Muscle layer of duodenum (tissue), 2 donors: ENCODE data around the gene USB1.
"Not testable (repeated sequence)": the region's sequence is repeated elsewhere in the genome, so short reads cannot be mapped to it uniquely, and the experiment has no call there.

Source experiments
- H3K27ac ChIP-seq: one replicate; pipeline ENCODE4 v1.7.0; 2013; ENCODE audit warnings: mild to moderate bottlenecking, low read length
- H3K27me3 ChIP-seq: one replicate; pipeline ENCODE4 v1.7.0; 2013; ENCODE audit warnings: low read depth, mild to moderate bottlenecking, control low read depth, low read length
- H3K36me3 ChIP-seq, 2 donors: one replicate each; pipeline ENCODE4 v1.7.0; 2013; ENCODE audit warnings: low read length in 2 of 2, control low read depth in 1 of 2, mild to moderate bottlenecking in 1 of 2; ENCODE audit not compliant: insufficient read depth in 2 of 2, control insufficient read depth in 1 of 2
- H3K4me1 ChIP-seq, 2 donors: one replicate each; pipeline ENCODE4 v1.7.0; 2013; ENCODE audit warnings: low read length in 2 of 2, mild to moderate bottlenecking in 2 of 2, control low read depth in 1 of 2, moderate library complexity in 1 of 2; ENCODE audit not compliant: insufficient read depth in 2 of 2, control insufficient read depth in 1 of 2
- H3K4me3 ChIP-seq, 2 donors: one replicate each; pipeline ENCODE4 v1.7.0; 2013; ENCODE audit warnings: low read length in 2 of 2, low read depth in 1 of 2, mild to moderate bottlenecking in 1 of 2
- H3K9me3 ChIP-seq, 2 donors: one replicate each; pipeline ENCODE4 v1.7.0; 2013; ENCODE audit warnings: low read length in 2 of 2, control low read depth in 1 of 2, mild to moderate bottlenecking in 1 of 2; ENCODE audit not compliant: control insufficient read depth in 1 of 2
- donor health status: healthy.

Gene USB1

GRCh38 chr16:57970970-57971369 lies 30.2 kb upstream of the USB1 start, which contains the start of gene CNGB1:
CNGB1 (minus strand) TSS chr16:57971128; CDS start chr16:57967286, 3,842 bp downstream.
- Histone ChIP-seq H3K9me3 (no peaks in the 10 kb centered on the region), H3K27ac (no peak within 1 kb of the TSS), H3K36me3 (no peaks in the 10 kb centered on the region), H3K4me1 (peaks cover 0 to 1% of the 10 kb centered on the region in 2 donors), H3K27me3 (no peaks in the 10 kb centered on the region), H3K4me3 (no peak within 1 kb of the TSS)

GRCh38 chr16:57971848-57972247 lies 29.4 kb upstream of the USB1 start:
- Histone ChIP-seq H3K9me3 (no peaks in the 10 kb centered on the region), H3K36me3 (no peaks in the 10 kb centered on the region), H3K4me1 (peaks cover 0 to 9% of the 10 kb centered on the region in 2 donors), H3K27me3 (no peaks in the 10 kb centered on the region), H3K4me3 (no peak overlapping the region), H3K27ac (no peak overlapping the region)

- H3K36me3 ChIP-seq: no peaks in the 10 kb centered on the region
- H3K4me1 ChIP-seq: peaks cover 0 to 9% of the 10 kb centered on the region in 2 donors
- no peaks in the 10 kb centered on the region for H3K9me3 ChIP-seq
- no peak overlapping the region for H3K27ac ChIP-seq
- H3K4me3 ChIP-seq: no peak overlapping the region
- H3K27me3 ChIP-seq: no peaks in the 10 kb centered on the region
Observed at GRCh38 chr16:57972306-57972705, 28.9 kb upstream of the USB1 start.

- Histone ChIP-seq H3K4me3 (no peak overlapping the region), H3K27ac (no peak overlapping the region), H3K36me3 (no peaks in the 10 kb centered on the region), H3K9me3 (no peaks in the 10 kb centered on the region), H3K27me3 (no peaks in the 10 kb centered on the region), H3K4me1 (peaks cover 0 to 9% of the 10 kb centered on the region in 2 donors)
Observed at GRCh38 chr16:57976331-57976796, 24.8 kb upstream of the USB1 start.

- Histone ChIP-seq H3K9me3 (no peaks in the 10 kb centered on the region), H3K4me1 (peaks cover 0 to 9% of the 10 kb centered on the region in 2 donors), H3K27me3 (no peaks in the 10 kb centered on the region), H3K27ac (no peak overlapping the region), H3K4me3 (no peak overlapping the region), H3K36me3 (no peaks in the 10 kb centered on the region)
Observed at GRCh38 chr16:57977418-57978069, 23.7 kb upstream of the USB1 start.

GRCh38 chr16:57978070-57978465 lies 23.1 kb upstream of the USB1 start:
- H3K36me3 ChIP-seq, H3K4me1 ChIP-seq, H3K9me3 ChIP-seq, H3K27ac ChIP-seq, H3K4me3 ChIP-seq, H3K27me3 ChIP-seq: not testable (repeated sequence)

GRCh38 chr16:57979006-57979585 lies 22.1 kb upstream of the USB1 start:
- Histone ChIP-seq H3K27ac (no peak overlapping the region), H3K4me1 (peaks cover 0 to 9% of the 10 kb centered on the region in 2 donors), H3K4me3 (no peak overlapping the region), H3K36me3 (no peaks in the 10 kb centered on the region), H3K9me3 (no peaks in the 10 kb centered on the region), H3K27me3 (no peaks in the 10 kb centered on the region)

GRCh38 chr16:57981636-57982035 lies 19.6 kb upstream of the USB1 start:
- H3K36me3 ChIP-seq: no peaks in the 10 kb centered on the region
- H3K9me3 ChIP-seq: no peaks in the 10 kb centered on the region
- no peak overlapping the region for H3K4me3 ChIP-seq
- no peak overlapping the region for H3K27ac ChIP-seq
- no peaks in the 10 kb centered on the region for H3K27me3 ChIP-seq
- peaks cover 0 to 11% of the 10 kb centered on the region in 2 donors for H3K4me1 ChIP-seq

- Histone ChIP-seq H3K27me3 (no peaks in the 10 kb centered on the region), H3K9me3 (no peaks in the 10 kb centered on the region), H3K4me3 (no peak overlapping the region), H3K36me3 (no peaks in the 10 kb centered on the region), H3K4me1 (peaks cover 0 to 10% of the 10 kb centered on the region in 2 donors), H3K27ac (no peak overlapping the region)
Observed at GRCh38 chr16:57982385-57982784, 18.8 kb upstream of the USB1 start.

GRCh38 chr16:57984443-57985203 lies 16.6 kb upstream of the USB1 start:
- Histone ChIP-seq H3K4me3 (peak overlapping the region; percentile 42 to 60), H3K36me3 (no peaks in the 10 kb centered on the region), H3K4me1 (peaks cover 0 to 10% of the 10 kb centered on the region in 2 donors), H3K27me3 (no peaks in the 10 kb centered on the region), H3K27ac (no peak overlapping the region), H3K9me3 (no peaks in the 10 kb centered on the region)
